HTR-8/SVneo (cell line): Measurements from ENCODE around the gene HOXB5.

ENCODE experiments used
- DNase-seq: peaks from one replicate; pipeline ENCODE4 v3.0.0; 2011; ENCODE audit warnings: low spot score, mixed read lengths; ENCODE audit not compliant: insufficient read length
- FAIRE-seq: peaks from 2 replicates; lab custom pipeline; 2011; peaks lifted over from hg19 to GRCh38; lab: Jason Lieb, UNC

Gene HOXB5

GRCh38 chr17:48578616-48579470 is 14.7 kb downstream of the HOXB5 start:
- FAIRE-seq (peak; percentile 57), DNase-seq (no peak)

- peak; percentile 87 for DNase-seq
These were observed 15.5 kb downstream of the HOXB5 start, which contains the start of gene HOXB4 for GRCh38 chr17:48577946-48578615. Gene HOXB4, minus strand, starts transcription at chr17:48578350. Its CDS starts 31 bp downstream, at chr17:48578319.

GRCh38 chr17:48577330-48577945 is 16.1 kb downstream of the HOXB5 start:
- DNase-seq (no peak), FAIRE-seq (peak; percentile 90)

More at GRCh38 chr17:48577946-48578615, 15.5 kb downstream of the HOXB5 start, which contains the start of gene HOXB4:
- peak; percentile 28 for FAIRE-seq

GRCh38 chr17:48576479-48577309 is 16.9 kb downstream of the HOXB5 start:
- DNase-seq (no peak), FAIRE-seq (no peak)

- DNase-seq: no peak
These were observed 17.7 kb downstream of the HOXB5 start for GRCh38 chr17:48575673-48576478.

GRCh38 chr17:48575066-48575582 is 18.5 kb downstream of the HOXB5 start:
- FAIRE-seq: no peak
- DNase-seq: no peak

More at GRCh38 chr17:48575673-48576478, 17.7 kb downstream of the HOXB5 start:
- FAIRE-seq: peak; percentile 54

GRCh38 chr17:48574505-48575065 is 19.0 kb downstream of the HOXB5 start:
- no peak for DNase-seq
- FAIRE-seq: no peak

GRCh38 chr17:48571826-48572417 is 21.7 kb downstream of the HOXB5 start:
- FAIRE-seq (no peak), DNase-seq (no peak)

GRCh38 chr17:48571024-48571818 is 22.4 kb downstream of the HOXB5 start:
- FAIRE-seq (no peak), DNase-seq (no peak)

- FAIRE-seq (no peak), DNase-seq (no peak)
These were observed 23.1 kb downstream of the HOXB5 start for GRCh38 chr17:48570325-48571023.

- no peak for FAIRE-seq
These were observed 23.8 kb downstream of the HOXB5 start for GRCh38 chr17:48569674-48570324.

GRCh38 chr17:48569240-48569582 is 24.4 kb downstream of the HOXB5 start:
- FAIRE-seq: no peak
- DNase-seq: no peak

More at GRCh38 chr17:48569674-48570324, 23.8 kb downstream of the HOXB5 start:
- DNase-seq: no peak

- DNase-seq: no peak
- peak; percentile 16 for FAIRE-seq
These were observed 24.9 kb downstream of the HOXB5 start for GRCh38 chr17:48568499-48569239.

GRCh38 chr17:48567646-48568354 is 25.8 kb downstream of the HOXB5 start:
- FAIRE-seq: no peak

GRCh38 chr17:48567209-48567608 is 26.4 kb downstream of the HOXB5 start:
- DNase-seq: no peak
- peak; percentile 13 for FAIRE-seq

More at GRCh38 chr17:48567646-48568354, 25.8 kb downstream of the HOXB5 start:
- DNase-seq: no peak
